Activated naive CD4-positive, alpha-beta T cell treated with anti-CD3 and anti-CD28 coated beads, Interleukin-2, amount 10 ng/mL, durations not matched to agents 7 days and 5 days (primary cell): Measurements from ENCODE around the gene PLD1.
A peak's percentile ranks its signal among the peaks of the same experiment; 100 is the strongest.
"Not testable (repeated sequence)": the region's sequence is repeated elsewhere in the genome, so short reads cannot be mapped to it uniquely, and the experiment has no call there.

Experiments used
- CTCF ChIA-PET: fragments of 350-600 bp; sonication (Branson Sonifier 250); formaldehyde crosslinking; loops from one replicate; lab custom pipeline; 2021; ENCODE audit warnings: antibody characterized with exemption; lab: Charles Lee
- DNase-seq: peaks from one replicate; pipeline ENCODE4 v3.0.0-alpha.2; 2020
- H3K27ac Mint-ChIP-seq: one replicate; pipeline ENCODE4 v1.8.0; 2021; ENCODE audit warnings: mild to moderate bottlenecking, moderate library complexity, mixed read lengths
- H3K27me3 Mint-ChIP-seq: one replicate; pipeline ENCODE4 v1.8.0; 2021; ENCODE audit warnings: mild to moderate bottlenecking, mixed read lengths
- H3K36me3 Mint-ChIP-seq: one replicate; pipeline ENCODE4 v1.8.0; 2021; ENCODE audit warnings: mixed read lengths
- H3K4me1 Mint-ChIP-seq: one replicate; pipeline ENCODE4 v1.8.0; 2021; ENCODE audit warnings: mixed read lengths
- H3K4me3 Mint-ChIP-seq: one replicate; pipeline ENCODE4 v1.8.0; 2021; ENCODE audit warnings: mild to moderate bottlenecking, moderate library complexity, mixed read lengths
- H3K9me3 Mint-ChIP-seq: one replicate; pipeline ENCODE4 v1.8.0; 2021; ENCODE audit warnings: mixed read lengths

Gene PLD1

GRCh38 chr3:171809861-171810628 is at the start of gene PLD1:
Gene PLD1, minus strand, starts transcription at chr3:171810483. Its CDS starts 72,432 bp downstream, at chr3:171738051.
- DNase-seq, result peak; percentile 61
- CTCF ChIA-PET, result interaction anchor here (1.2 kb wide), 1 partner anchor 38 kb away, joined by 3 read pairs; no protein-coding TSS in a partner anchor
- peaks cover 43% of the 10 kb centered on the region for H3K27me3 Mint-ChIP-seq
- peak within 1 kb of the TSS; percentile 77 for H3K4me3 Mint-ChIP-seq
- peaks cover 14% of the 10 kb centered on the region for H3K4me1 Mint-ChIP-seq
- no peaks in the 10 kb centered on the region for H3K9me3 Mint-ChIP-seq
- H3K36me3 Mint-ChIP-seq, result no peaks in the 10 kb centered on the region
- H3K27ac Mint-ChIP-seq, result no peak within 1 kb of the TSS

DNA sequence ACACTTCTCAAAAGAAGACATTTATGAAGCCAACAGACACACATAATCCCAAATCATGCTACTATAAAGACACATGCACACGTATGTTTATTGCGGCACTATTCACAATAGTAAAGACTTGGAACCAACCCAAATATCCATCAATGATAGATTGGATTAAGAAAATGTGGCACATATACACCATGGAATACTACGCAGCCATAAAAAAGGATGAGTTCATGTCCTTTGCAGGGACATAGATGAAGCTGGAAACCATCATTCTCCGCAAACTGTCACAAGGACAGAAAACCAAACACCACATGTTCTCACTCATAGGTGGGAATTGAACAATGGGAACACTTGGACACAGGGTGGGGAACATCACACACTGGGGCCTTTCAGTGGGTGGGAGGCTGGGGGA is 48.5 kb upstream of the PLD1 start:
- H3K9me3 Mint-ChIP-seq, result peaks cover 14% of the 10 kb centered on the region
- not testable (repeated sequence) for H3K27ac Mint-ChIP-seq, H3K27me3 Mint-ChIP-seq, H3K4me3 Mint-ChIP-seq, H3K4me1 Mint-ChIP-seq, DNase-seq, H3K36me3 Mint-ChIP-seq
- CTCF ChIA-PET, result interaction anchor here (0.7 kb wide), 1 partner anchor 340 kb away, joined by 3 read pairs; no protein-coding TSS in a partner anchor

DNA sequence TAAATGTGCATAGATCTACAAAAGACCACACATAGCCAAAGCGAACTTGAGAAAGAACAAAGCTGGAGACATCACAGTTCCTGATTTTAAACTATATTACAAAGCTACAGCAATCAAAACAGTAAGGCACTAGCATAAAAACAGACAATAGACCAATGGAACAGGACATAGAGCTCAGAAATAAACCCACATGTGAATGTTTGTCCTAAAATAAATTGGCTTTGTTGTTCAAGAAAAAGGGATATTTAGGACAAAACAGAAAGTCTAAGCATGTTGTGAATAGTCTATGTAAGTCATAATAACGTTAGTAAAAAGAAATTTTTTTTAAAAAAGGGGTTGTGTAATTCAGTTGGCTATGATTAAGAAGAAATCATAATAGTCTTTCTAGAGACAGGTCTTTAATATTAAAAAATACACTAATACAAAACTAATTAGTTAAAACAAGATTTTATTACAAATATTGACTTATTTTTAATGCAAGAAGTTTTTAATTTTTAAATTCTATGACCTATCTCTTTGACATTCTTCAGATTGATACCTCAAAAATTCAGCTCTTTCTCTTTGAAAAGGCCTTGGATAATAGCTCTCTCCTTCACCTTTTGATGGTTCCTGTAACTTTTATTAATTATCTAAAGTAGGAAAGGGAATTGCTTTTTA is 44.5 kb upstream of the PLD1 start:
- no peaks in the 10 kb centered on the region for H3K4me1 Mint-ChIP-seq
- H3K27ac Mint-ChIP-seq, result no peak overlapping the region
- no peak overlapping the region for H3K4me3 Mint-ChIP-seq
- H3K36me3 Mint-ChIP-seq, result no peaks in the 10 kb centered on the region
- no peak for DNase-seq
- peaks cover 17% of the 10 kb centered on the region for H3K9me3 Mint-ChIP-seq
- H3K27me3 Mint-ChIP-seq, result peaks cover 10% of the 10 kb centered on the region
- CTCF ChIA-PET, result interaction anchor here (0.6 kb wide), 1 partner anchor 897 kb away, joined by 3 read pairs; no protein-coding TSS in a partner anchor

DNA sequence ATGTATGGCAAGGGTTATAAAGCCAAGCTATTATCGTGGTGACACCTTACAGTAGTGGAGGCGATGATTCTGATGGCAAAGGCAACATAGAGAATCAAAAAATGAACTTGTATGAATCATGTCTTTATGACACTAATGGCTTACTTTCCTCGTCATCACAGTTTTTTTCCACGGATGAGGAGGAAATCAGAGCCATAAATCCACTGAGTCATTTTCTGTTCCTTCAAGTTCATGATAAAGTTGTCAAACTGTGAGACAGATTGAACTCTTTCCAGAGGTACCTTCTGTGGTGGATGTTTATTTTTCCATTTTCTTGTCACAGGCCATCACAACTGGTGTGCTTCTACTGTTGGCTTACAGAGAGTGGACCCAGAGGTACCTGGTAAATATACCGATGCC is 41.4 kb upstream of the PLD1 start:
- DNase-seq, result no peak
- Mint-ChIP-seq H3K9me3 (peaks cover 12% of the 10 kb centered on the region), H3K27me3 (peaks cover 11% of the 10 kb centered on the region), H3K4me3 (no peak overlapping the region), H3K27ac (no peak overlapping the region), H3K36me3 (no peaks in the 10 kb centered on the region), H3K4me1 (peaks cover 7% of the 10 kb centered on the region)
- CTCF ChIA-PET, result no interaction called here

DNA sequence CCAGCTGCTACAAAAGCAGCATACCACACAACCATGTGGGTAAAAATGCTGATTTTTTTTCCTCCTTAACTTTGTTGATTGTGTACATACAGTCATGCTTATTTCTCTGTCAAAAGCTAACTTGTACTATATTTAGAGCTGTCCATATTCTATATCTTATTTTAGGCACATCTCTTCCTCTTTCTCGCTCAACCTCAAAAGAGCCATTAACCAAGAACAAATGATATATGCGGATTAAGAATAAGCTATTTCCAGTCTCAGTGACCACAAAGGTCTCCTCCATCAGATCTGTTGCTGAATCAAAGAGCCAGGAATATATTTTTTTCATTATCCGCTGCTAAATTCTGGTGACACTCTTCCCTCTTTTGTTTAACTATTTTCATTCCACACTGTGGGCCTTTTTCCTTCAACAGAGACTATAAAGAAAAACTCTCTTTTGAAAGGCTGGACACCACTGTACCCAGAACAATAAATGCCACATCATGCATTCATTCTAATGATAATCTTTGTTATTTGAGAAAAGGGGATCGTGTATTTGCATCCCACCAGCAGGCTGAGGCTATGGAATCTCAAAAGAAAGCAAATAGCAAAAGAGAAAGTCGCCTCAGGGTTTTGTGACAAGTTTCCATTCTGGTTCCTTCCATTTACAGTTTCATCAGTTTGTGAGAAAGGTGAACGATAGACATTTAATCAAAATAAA is 40.8 kb upstream of the PLD1 start:
- CTCF ChIA-PET, result interaction anchor here (1.3 kb wide), 1 partner anchor 11 kb away, joined by 4 read pairs; no protein-coding TSS in a partner anchor
- Mint-ChIP-seq H3K4me1 (peaks cover 13% of the 10 kb centered on the region), H3K36me3 (no peaks in the 10 kb centered on the region), H3K27ac (no peak overlapping the region), H3K9me3 (peaks cover 12% of the 10 kb centered on the region), H3K4me3 (no peak overlapping the region), H3K27me3 (peaks cover 11% of the 10 kb centered on the region)
- no peak for DNase-seq

DNA sequence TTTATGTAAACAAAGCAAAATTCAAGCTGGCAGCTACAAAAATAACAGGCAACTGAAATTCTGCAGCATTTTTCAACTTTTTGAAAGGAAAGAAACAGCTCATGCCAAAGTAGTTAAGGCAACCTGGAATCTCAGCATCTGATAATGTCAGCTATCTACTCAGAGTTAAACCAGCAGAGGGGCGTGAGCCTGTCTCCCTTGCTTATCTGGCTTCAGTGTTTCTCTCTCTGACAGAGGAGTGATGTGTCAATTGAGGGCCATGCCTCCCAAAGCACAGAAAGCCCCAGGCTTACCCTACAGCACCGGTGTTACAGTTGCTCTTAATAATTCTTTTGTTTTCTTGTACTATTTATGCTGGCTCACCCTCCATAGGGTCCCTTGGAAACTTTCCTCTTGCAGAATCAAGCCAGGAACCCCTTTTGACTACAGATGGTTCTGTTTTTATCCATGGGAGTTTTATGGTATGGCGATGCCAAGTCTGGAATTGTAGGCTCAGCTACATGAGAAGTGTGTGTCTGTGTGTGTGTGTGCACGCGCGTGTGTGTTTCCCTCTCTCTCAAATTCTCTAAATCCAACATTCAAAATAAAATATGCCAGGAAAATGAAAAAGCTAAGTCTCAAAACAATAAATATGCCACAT is 40.2 kb upstream of the PLD1 start:
- Mint-ChIP-seq H3K9me3 (peaks cover 15% of the 10 kb centered on the region), H3K36me3 (peaks cover 3% of the 10 kb centered on the region), H3K4me3 (no peak overlapping the region), H3K27me3 (peaks cover 11% of the 10 kb centered on the region), H3K27ac (no peak overlapping the region), H3K4me1 (peaks cover 18% of the 10 kb centered on the region)
- CTCF ChIA-PET, result interaction anchor here (1.3 kb wide), 1 partner anchor 10 kb away, joined by 4 read pairs; no protein-coding TSS in a partner anchor
- DNase-seq, result no peak

- CTCF ChIA-PET, result interaction anchor here (0.8 to 1.3 kb wide), 2 partner anchors 10 to 76 kb away, joined by 3 to 4 read pairs; no protein-coding TSS in a partner anchor
- peaks cover 3% of the 10 kb centered on the region for H3K36me3 Mint-ChIP-seq
- peaks cover 11% of the 10 kb centered on the region for H3K27me3 Mint-ChIP-seq
- no peak for DNase-seq
- H3K27ac Mint-ChIP-seq, result no peak overlapping the region
- H3K9me3 Mint-ChIP-seq, result peaks cover 15% of the 10 kb centered on the region
- peaks cover 19% of the 10 kb centered on the region for H3K4me1 Mint-ChIP-seq
- H3K4me3 Mint-ChIP-seq, result no peak overlapping the region
These were observed 39.5 kb upstream of the PLD1 start for GRCh38 chr3:171849617-171850319.

DNA sequence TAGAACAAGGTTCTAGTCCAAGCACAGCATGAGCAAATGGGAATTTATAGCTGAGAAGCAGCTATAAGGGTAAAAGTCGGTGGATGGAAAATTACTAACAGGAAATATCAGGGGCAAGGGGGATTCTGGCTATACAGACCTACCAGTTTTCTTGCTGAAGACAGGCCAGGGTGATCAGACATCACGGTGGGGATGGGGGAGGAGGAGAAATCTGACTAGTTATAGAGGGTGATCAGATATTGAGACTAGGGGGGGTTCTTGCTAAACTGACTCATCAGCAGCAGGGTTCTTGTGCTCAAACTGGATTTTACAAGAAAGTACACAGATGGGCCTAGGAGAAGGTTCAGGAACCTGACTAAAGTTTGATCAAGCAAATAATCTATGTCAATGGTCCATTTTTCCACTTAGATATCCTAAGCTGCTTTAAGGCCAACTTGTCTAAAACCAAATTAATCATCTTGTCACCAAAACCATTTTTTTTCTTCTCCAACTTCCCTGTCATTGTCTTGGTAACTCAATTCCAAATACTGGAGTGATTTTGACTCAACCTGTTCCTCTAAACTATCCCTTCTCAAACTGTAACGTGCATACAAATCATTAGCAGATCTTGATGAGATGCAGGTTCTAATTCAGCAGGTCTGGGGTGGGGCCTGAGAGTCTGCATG is 37.4 kb upstream of the PLD1 start:
- Mint-ChIP-seq H3K4me1 (peaks cover 19% of the 10 kb centered on the region), H3K36me3 (peaks cover 3% of the 10 kb centered on the region), H3K27me3 (peaks cover 11% of the 10 kb centered on the region), H3K9me3 (peaks cover 2% of the 10 kb centered on the region), H3K27ac (no peak overlapping the region), H3K4me3 (no peak overlapping the region)
- CTCF ChIA-PET, result interaction anchor here (0.7 to 1.5 kb wide), 2 partner anchors 493 to 818 kb away, joined by 3 read pairs; no protein-coding TSS in a partner anchor
- DNase-seq, result no peak

- peaks cover 11% of the 10 kb centered on the region for H3K27me3 Mint-ChIP-seq
- H3K4me3 Mint-ChIP-seq, result no peak overlapping the region
- CTCF ChIA-PET, result interaction anchor here (1.5 kb wide), 1 partner anchor 819 kb away, joined by 3 read pairs; no protein-coding TSS in a partner anchor
- peaks cover 3% of the 10 kb centered on the region for H3K36me3 Mint-ChIP-seq
- H3K4me1 Mint-ChIP-seq, result peaks cover 19% of the 10 kb centered on the region
- peaks cover 2% of the 10 kb centered on the region for H3K9me3 Mint-ChIP-seq
- DNase-seq, result no peak
- no peak overlapping the region for H3K27ac Mint-ChIP-seq
These were observed 36.9 kb upstream of the PLD1 start for GRCh38 chr3:171847133-171847532.

DNA sequence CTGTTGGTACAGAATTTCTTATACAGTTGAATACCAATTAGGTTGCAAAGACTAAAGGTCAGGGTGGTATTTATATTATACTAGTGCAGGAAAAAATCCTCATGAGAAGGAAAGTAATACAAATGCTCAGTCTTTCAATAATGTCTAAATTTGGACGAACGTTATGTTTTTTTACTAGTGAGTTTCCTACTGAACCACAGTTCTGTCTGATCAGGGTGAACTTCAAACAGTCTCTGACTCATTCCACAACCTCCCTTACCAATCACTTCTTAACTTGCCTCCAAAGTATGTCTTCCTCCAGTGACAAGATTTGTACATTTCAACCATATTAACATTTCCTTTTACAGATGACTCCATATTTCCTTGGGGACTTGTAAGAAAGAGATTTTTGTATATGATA is 36.3 kb upstream of the PLD1 start:
- no peak overlapping the region for H3K4me3 Mint-ChIP-seq
- H3K27ac Mint-ChIP-seq, result peak overlapping the region; percentile 15
- peaks cover 19% of the 10 kb centered on the region for H3K4me1 Mint-ChIP-seq
- peaks cover 3% of the 10 kb centered on the region for H3K36me3 Mint-ChIP-seq
- CTCF ChIA-PET, result interaction anchor here (1.5 kb wide), 1 partner anchor 819 kb away, joined by 3 read pairs; no protein-coding TSS in a partner anchor
- peaks cover 11% of the 10 kb centered on the region for H3K27me3 Mint-ChIP-seq
- peaks cover 2% of the 10 kb centered on the region for H3K9me3 Mint-ChIP-seq
- no peak for DNase-seq

GRCh38 chr3:171845481-171846284 is 35.4 kb upstream of the PLD1 start:
- Mint-ChIP-seq H3K4me1 (peaks cover 19% of the 10 kb centered on the region), H3K36me3 (peaks cover 3% of the 10 kb centered on the region), H3K27ac (no peak overlapping the region), H3K9me3 (peaks cover 2% of the 10 kb centered on the region), H3K27me3 (peaks cover 12% of the 10 kb centered on the region), H3K4me3 (no peak overlapping the region)
- CTCF ChIA-PET, result no interaction called here
- DNase-seq, result no peak

- no peak for DNase-seq
- Mint-ChIP-seq H3K4me1 (peaks cover 19% of the 10 kb centered on the region), H3K4me3 (no peak overlapping the region), H3K27ac (no peak overlapping the region), H3K9me3 (peaks cover 2% of the 10 kb centered on the region), H3K27me3 (peaks cover 7% of the 10 kb centered on the region), H3K36me3 (peaks cover 3% of the 10 kb centered on the region)
- CTCF ChIA-PET, result no interaction called here
These were observed 34.6 kb upstream of the PLD1 start for GRCh38 chr3:171844873-171845272.
